ENCODE measurements around the gene CHN2.

CHN2 gene

GRCh38 chr7:29401769-29402168 lies 207.2 kb downstream of the CHN2 start:
- POLR2A ChIA-PET = interaction anchor here (0.8 kb wide), 1 partner anchor 256 kb away, joined by 3 read pairs; no protein-coding TSS in a partner anchor
- no peak for DNase-seq (ENCODE audit: extremely low spot score)
- TF ChIP-seq TARDBP (IDR thresholded peaks at IDR 0.05) (no peak), PKNOX1 (IDR thresholded peaks at IDR 0.05) (0 out of 2 replicates have a peak, but pooled peaks have one; percentile 9), CTBP1 (IDR thresholded peaks at IDR 0.05; ENCODE audit: borderline replicate concordance) (no peak), ELF4 (IDR thresholded peaks at IDR 0.05) (no peak), HDGF (IDR thresholded peaks at IDR 0.05; ENCODE audit: borderline replicate concordance) (no peak)
- CTCF ChIA-PET = no interaction called here

GRCh38 chr7:29405891-29406290 lies 211.3 kb downstream of the CHN2 start:
- POLR2A ChIA-PET = no interaction called here
- CTCF ChIA-PET = interaction anchor here (0.6 to 0.9 kb wide), 3 partner anchors 16 to 479 kb away, joined by 3 to 4 read pairs (median 3); no protein-coding TSS in a partner anchor
- DNase-seq (ENCODE audit: extremely low spot score) = no peak
- TF ChIP-seq ELF4 (IDR thresholded peaks at IDR 0.05) = no peak
- no peak for TF ChIP-seq SUZ12 (IDR thresholded peaks at IDR 0.05)
- TF ChIP-seq L3MBTL2 (conservative IDR thresholded peaks at IDR 0.05) = no peak
- no peak for TF ChIP-seq HDGF (IDR thresholded peaks at IDR 0.05; ENCODE audit: borderline replicate concordance)
- TF ChIP-seq FOXA1 (IDR thresholded peaks at IDR 0.05) = no peak
- no peak for TF ChIP-seq ZNF384 (IDR thresholded peaks at IDR 0.05)
- TF ChIP-seq TARDBP (IDR thresholded peaks at IDR 0.05) = no peak
- TF ChIP-seq FOXK2 (IDR thresholded peaks at IDR 0.05) = no peak
- TF ChIP-seq FOXM1 (IDR thresholded peaks at IDR 0.05; ENCODE audit: borderline replicate concordance) = no peak
- no peak for TF ChIP-seq ARNT (IDR thresholded peaks at IDR 0.05)
- TF ChIP-seq NFRKB (IDR thresholded peaks at IDR 0.05) = no peak
- TF ChIP-seq BHLHE40 (IDR thresholded peaks at IDR 0.05; ENCODE audit: borderline replicate concordance) = no peak
- no peak for TF ChIP-seq SP1 (IDR thresholded peaks at IDR 0.05)
- no peak for TF ChIP-seq LEF1 (IDR thresholded peaks at IDR 0.05; ENCODE audit: borderline replicate concordance)
- TF ChIP-seq PKNOX1 (IDR thresholded peaks at IDR 0.05) = no peak
- TF ChIP-seq CTBP1 (IDR thresholded peaks at IDR 0.05; ENCODE audit: borderline replicate concordance) = no peak

- ChIA-PET CTCF (interaction anchor here (0.6 to 1.3 kb wide), 3 partner anchors 17 to 485 kb away, joined by 3 to 5 read pairs (median 4); no protein-coding TSS in a partner anchor), POLR2A (no interaction called here)
- DNase-seq (ENCODE audit: extremely low spot score) = no peak
- TF ChIP-seq FOXK2 (IDR thresholded peaks at IDR 0.05) (no peak), CTBP1 (IDR thresholded peaks at IDR 0.05; ENCODE audit: borderline replicate concordance) (no peak), FOXM1 (IDR thresholded peaks at IDR 0.05; ENCODE audit: borderline replicate concordance) (no peak), LEF1 (IDR thresholded peaks at IDR 0.05; ENCODE audit: borderline replicate concordance) (no peak), SUZ12 (IDR thresholded peaks at IDR 0.05) (no peak), ARNT (IDR thresholded peaks at IDR 0.05) (no peak), L3MBTL2 (conservative IDR thresholded peaks at IDR 0.05) (no peak), ZNF384 (IDR thresholded peaks at IDR 0.05) (no peak), ELF4 (IDR thresholded peaks at IDR 0.05) (no peak), HDGF (IDR thresholded peaks at IDR 0.05; ENCODE audit: borderline replicate concordance) (no peak), FOXA1 (IDR thresholded peaks at IDR 0.05) (no peak), SP1 (IDR thresholded peaks at IDR 0.05) (no peak), PKNOX1 (IDR thresholded peaks at IDR 0.05) (no peak), NFRKB (IDR thresholded peaks at IDR 0.05) (no peak), TARDBP (IDR thresholded peaks at IDR 0.05) (no peak), BHLHE40 (IDR thresholded peaks at IDR 0.05; ENCODE audit: borderline replicate concordance) (no peak)
These were observed 211.8 kb downstream of the CHN2 start for GRCh38 chr7:29406366-29406765.

- no peak for TF ChIP-seq FOXA1 (IDR thresholded peaks at IDR 0.05)
- no peak for TF ChIP-seq CTBP1 (IDR thresholded peaks at IDR 0.05; ENCODE audit: borderline replicate concordance)
- no peak for TF ChIP-seq ZNF384 (IDR thresholded peaks at IDR 0.05)
- no peak for TF ChIP-seq ELF4 (IDR thresholded peaks at IDR 0.05)
- no peak for TF ChIP-seq HDGF (IDR thresholded peaks at IDR 0.05; ENCODE audit: borderline replicate concordance)
- TF ChIP-seq FOXM1 (IDR thresholded peaks at IDR 0.05; ENCODE audit: borderline replicate concordance) = no peak
- ChIA-PET CTCF (interaction anchor here (0.6 to 2.6 kb wide), 11 partner anchors 9 to 487 kb away, joined by 3 to 16 read pairs (median 3); no protein-coding TSS in a partner anchor), POLR2A (no interaction called here)
- peak; percentile 67 for DNase-seq (ENCODE audit: extremely low spot score)
These were observed 214.3 kb downstream of the CHN2 start for GRCh38 chr7:29408841-29409243.

- CTCF ChIA-PET = interaction anchor here (0.6 to 1.5 kb wide), 4 partner anchors 221 to 1963 kb away, joined by 3 to 4 read pairs (median 3); no protein-coding TSS in a partner anchor
These were observed 216.4 kb downstream of the CHN2 start for GRCh38 chr7:29410996-29411395.

More at GRCh38 chr7:29410996-29411395, 216.4 kb downstream of the CHN2 start:
- no peak for DNase-seq (ENCODE audit: extremely low spot score)
- POLR2A ChIA-PET = no interaction called here
- TF ChIP-seq FOXM1 (IDR thresholded peaks at IDR 0.05; ENCODE audit: borderline replicate concordance) (no peak), CTBP1 (IDR thresholded peaks at IDR 0.05; ENCODE audit: borderline replicate concordance) (no peak), NFRKB (IDR thresholded peaks at IDR 0.05) (no peak), L3MBTL2 (conservative IDR thresholded peaks at IDR 0.05) (no peak), BHLHE40 (IDR thresholded peaks at IDR 0.05; ENCODE audit: borderline replicate concordance) (no peak), LEF1 (IDR thresholded peaks at IDR 0.05; ENCODE audit: borderline replicate concordance) (no peak), PKNOX1 (IDR thresholded peaks at IDR 0.05) (no peak), ARNT (IDR thresholded peaks at IDR 0.05) (no peak), FOXA1 (IDR thresholded peaks at IDR 0.05) (no peak), ELF4 (IDR thresholded peaks at IDR 0.05) (no peak), FOXK2 (IDR thresholded peaks at IDR 0.05) (no peak), ZNF384 (IDR thresholded peaks at IDR 0.05) (no peak), HDGF (IDR thresholded peaks at IDR 0.05; ENCODE audit: borderline replicate concordance) (no peak), TARDBP (IDR thresholded peaks at IDR 0.05) (no peak), SUZ12 (IDR thresholded peaks at IDR 0.05) (no peak), SP1 (IDR thresholded peaks at IDR 0.05) (no peak)
